ENCODE results near the gene TSPAN5.

GRCh38 chr4:98638661-98639060 lies 19.8 kb downstream of the TSPAN5 start:
- TF ChIP-seq CTCF (conservative IDR thresholded peaks at IDR 0.05; ENCODE audit: low read depth, low read length): no peak
- no peak for TF ChIP-seq EZH2 (IDR thresholded peaks at IDR 0.05; ENCODE audit: low read length, unreplicated experiment)
